SK-N-SH treated with all-trans-retinoic acid at 6 μM for 48 hours (cell line): ENCODE measurements around the gene TRABD2B.

ENCODE experiments used
- ATAC-seq: fragments of 200-7000 bp; cut with Tn5 transposase; 3 replicates; pipeline ENCODE4 v1.9.1; 2020; ENCODE audit warnings: mild to moderate bottlenecking, moderate library complexity
- ARNTL ChIP-seq: fragments of 450-650 bp; formaldehyde crosslinking; IDR thresholded peaks from 2 replicates; pipeline ENCODE4 v1.5.0; 2020; ENCODE audit warnings: low read depth, mild to moderate bottlenecking, moderate library complexity, borderline replicate concordance
- BACH2 ChIP-seq: fragments of 250-450 bp; sonication (Bioruptor Pico); IDR thresholded peaks from 2 replicates; pipeline ENCODE4 v1.9.0; 2021; ENCODE audit warnings: mild to moderate bottlenecking, borderline replicate concordance
- CSDC2 ChIP-seq: fragments of 250-450 bp; sonication (Bioruptor Pico); IDR thresholded peaks from 2 replicates; pipeline ENCODE4 v1.5.0; 2020; ENCODE audit warnings: mild to moderate bottlenecking, moderate library complexity
- GLIS3 ChIP-seq: fragments of 250-450 bp; sonication (Bioruptor Pico); IDR thresholded peaks from 2 replicates; pipeline ENCODE4 v1.5.0; 2020; ENCODE audit warnings: mild to moderate bottlenecking, moderate library complexity
- ISL1 ChIP-seq: fragments of 250-450 bp; sonication (Bioruptor Pico); IDR thresholded peaks from 2 replicates; pipeline ENCODE4 v2.1.2; 2022; ENCODE audit warnings: mild to moderate bottlenecking, moderate library complexity
- PATZ1 ChIP-seq: fragments of 250-450 bp; sonication (Bioruptor Pico); IDR thresholded peaks from 2 replicates; pipeline ENCODE4 v1.8.0; 2020; ENCODE audit warnings: mild to moderate bottlenecking, moderate library complexity, borderline replicate concordance
- POU6F1 ChIP-seq: fragments of 250-450 bp; sonication (Bioruptor Pico); IDR thresholded peaks from 2 replicates; pipeline ENCODE4 v1.8.0; 2021; ENCODE audit warnings: low read depth, mild to moderate bottlenecking, moderate library complexity, borderline replicate concordance
- PPARA ChIP-seq: fragments of 250-450 bp; sonication (Bioruptor Pico); IDR thresholded peaks from 2 replicates; pipeline ENCODE4 v1.5.0; 2020; ENCODE audit warnings: mild to moderate bottlenecking, borderline replicate concordance
- RARB ChIP-seq: fragments of 250-450 bp; sonication (Bioruptor Pico); IDR thresholded peaks from 2 replicates; pipeline ENCODE4 v1.8.0; 2021; ENCODE audit warnings: mild to moderate bottlenecking, moderate library complexity
- SNAI2 ChIP-seq: fragments of 250-450 bp; sonication (Bioruptor Pico); IDR thresholded peaks from 2 replicates; pipeline ENCODE4 v1.5.0; 2020; ENCODE audit warnings: mild to moderate bottlenecking, moderate library complexity
- TCF4 ChIP-seq: fragments of 250-450 bp; sonication (Bioruptor Pico); IDR thresholded peaks from 2 replicates; pipeline ENCODE4 v1.8.0; 2021; ENCODE audit warnings: mild to moderate bottlenecking, moderate library complexity, borderline replicate concordance
- TOX ChIP-seq: fragments of 250-450 bp; sonication (Bioruptor Pico); IDR thresholded peaks from 2 replicates; pipeline ENCODE4 v1.8.0; 2021; ENCODE audit warnings: mild to moderate bottlenecking, moderate library complexity, borderline replicate concordance
- TSHZ2 ChIP-seq: fragments of 250-450 bp; sonication (Bioruptor Pico); IDR thresholded peaks from 2 replicates; pipeline ENCODE4 v1.5.0; 2020; ENCODE audit warnings: mild to moderate bottlenecking, moderate library complexity
- ZC3H10 ChIP-seq: fragments of 250-450 bp; sonication (Bioruptor Pico); IDR thresholded peaks from 2 replicates; pipeline ENCODE4 v1.5.1; 2021; ENCODE audit warnings: mild to moderate bottlenecking, moderate library complexity
- ZFP3 ChIP-seq: fragments of 250-450 bp; sonication (Bioruptor Pico); IDR thresholded peaks from 2 replicates; pipeline ENCODE4 v1.5.0; 2020; ENCODE audit warnings: mild to moderate bottlenecking, moderate library complexity
- ZFP30 ChIP-seq: fragments of 450-650 bp; formaldehyde crosslinking; IDR thresholded peaks from 2 replicates; pipeline ENCODE4 v1.5.0; 2022; ENCODE audit warnings: mild to moderate bottlenecking, moderate library complexity
- ZNF565 ChIP-seq: fragments of 450-650 bp; formaldehyde crosslinking; conservative IDR thresholded peaks from 2 replicates; pipeline ENCODE4 v1.5.0; 2020; ENCODE audit warnings: low read depth, mild to moderate bottlenecking, moderate library complexity
- ZNF70 ChIP-seq: fragments of 450-650 bp; formaldehyde crosslinking; IDR thresholded peaks from 2 replicates; pipeline ENCODE4 v1.5.0; 2020; ENCODE audit warnings: mild to moderate bottlenecking, moderate library complexity
- ZNF8 ChIP-seq: fragments of 450-650 bp; formaldehyde crosslinking; IDR thresholded peaks from 2 replicates; pipeline ENCODE4 v1.5.0; 2020; ENCODE audit warnings: mild to moderate bottlenecking, moderate library complexity
- TF ChIP-seq, protein P1 (sequence below): fragments of 250-450 bp; sonication (Bioruptor Pico); IDR thresholded peaks from 2 replicates; pipeline ENCODE4 v1.5.1; 2020; ENCODE audit warnings: low read depth, mild to moderate bottlenecking, moderate library complexity
- TF ChIP-seq, protein P2 (sequence below): fragments of 250-450 bp; sonication (Bioruptor Pico); IDR thresholded peaks from 2 replicates; pipeline ENCODE4 v1.5.1; 2021; ENCODE audit warnings: mild to moderate bottlenecking, moderate library complexity

Gene TRABD2B

DNA sequence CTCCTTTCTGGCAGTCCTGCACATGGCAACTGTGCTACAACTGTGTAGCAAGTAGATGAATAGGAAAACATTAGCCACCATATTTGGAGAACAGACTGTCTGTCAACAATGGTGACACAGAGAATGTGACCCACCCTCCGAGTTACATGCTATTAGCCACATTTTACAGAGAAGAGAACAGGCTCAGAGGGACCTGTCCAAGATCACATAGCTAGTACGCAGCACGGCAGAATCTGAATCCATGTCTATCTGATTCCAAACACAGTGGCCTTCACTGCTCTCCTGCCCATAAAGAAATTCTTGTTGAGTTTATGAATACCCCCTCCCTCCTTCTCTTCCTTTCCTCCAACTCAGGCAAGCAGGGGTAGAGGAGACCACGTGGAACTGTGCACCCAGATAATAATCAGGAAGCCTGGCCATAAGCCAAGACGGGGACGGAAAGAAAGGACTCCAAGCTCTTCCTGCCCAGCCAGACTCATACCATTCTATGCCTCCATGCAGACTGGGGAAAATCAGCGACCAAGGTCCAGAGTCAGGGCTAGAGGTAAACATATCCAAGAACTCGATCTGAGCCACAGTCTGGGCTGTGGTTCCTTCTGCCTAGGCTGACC is 78.8 kb downstream of the TRABD2B start:
- no peak for ATAC-seq
- TF ChIP-seq ZFP30 (CRISPR knock-in tag): no peak
- no peak for TF ChIP-seq SNAI2 (CRISPR knock-in tag)
- TF ChIP-seq TCF4: no peak
- no peak for TF ChIP-seq ARNTL (CRISPR knock-in tag)
- TF ChIP-seq TSHZ2 (CRISPR knock-in tag): no peak
- TF ChIP-seq POU6F1 (CRISPR knock-in tag): no peak
- TF ChIP-seq PATZ1 (CRISPR knock-in tag): no peak
- TF ChIP-seq GLIS3 (CRISPR knock-in tag): no peak
- TF ChIP-seq, protein P1, sequence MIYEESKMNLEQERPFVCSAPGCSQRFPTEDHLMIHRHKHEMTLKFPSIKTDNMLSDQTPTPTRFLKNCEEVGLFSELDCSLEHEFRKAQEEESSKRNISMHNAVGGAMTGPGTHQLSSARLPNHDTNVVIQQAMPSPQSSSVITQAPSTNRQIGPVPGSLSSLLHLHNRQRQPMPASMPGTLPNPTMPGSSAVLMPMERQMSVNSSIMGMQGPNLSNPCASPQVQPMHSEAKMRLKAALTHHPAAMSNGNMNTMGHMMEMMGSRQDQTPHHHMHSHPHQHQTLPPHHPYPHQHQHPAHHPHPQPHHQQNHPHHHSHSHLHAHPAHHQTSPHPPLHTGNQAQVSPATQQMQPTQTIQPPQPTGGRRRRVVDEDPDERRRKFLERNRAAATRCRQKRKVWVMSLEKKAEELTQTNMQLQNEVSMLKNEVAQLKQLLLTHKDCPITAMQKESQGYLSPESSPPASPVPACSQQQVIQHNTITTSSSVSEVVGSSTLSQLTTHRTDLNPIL (CRISPR knock-in tag): no peak
- no peak for TF ChIP-seq RARB
- no peak for TF ChIP-seq ISL1
- no peak for TF ChIP-seq ZNF565 (CRISPR knock-in tag)
- TF ChIP-seq CSDC2 (CRISPR knock-in tag): no peak
- TF ChIP-seq ZNF8 (CRISPR knock-in tag): no peak
- no peak for TF ChIP-seq TOX (CRISPR knock-in tag)

DNA sequence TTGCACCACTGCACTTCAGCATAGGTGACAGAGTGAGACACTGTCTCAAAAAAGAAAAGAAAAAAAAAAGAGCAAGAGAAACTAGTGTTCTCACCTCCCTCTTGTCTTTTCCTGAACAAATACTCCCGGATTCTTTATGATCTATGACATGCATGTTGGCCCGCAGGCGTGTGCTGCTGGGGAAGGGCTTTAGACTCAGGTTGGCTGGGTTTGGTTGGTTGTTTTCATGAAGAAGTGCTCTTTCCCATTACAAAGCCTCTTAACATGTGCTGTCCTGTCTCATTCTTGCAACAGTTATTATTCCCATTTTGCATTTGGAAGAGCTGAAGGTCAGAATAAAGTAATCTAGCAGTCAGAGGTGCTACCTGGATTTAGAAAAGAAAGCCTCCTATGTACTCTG is 79.5 kb downstream of the TRABD2B start:
- no peak for TF ChIP-seq ZC3H10 (CRISPR knock-in tag)
- TF ChIP-seq ZNF565 (CRISPR knock-in tag): no peak
- no peak for TF ChIP-seq TCF4
- no peak for TF ChIP-seq BACH2 (CRISPR knock-in tag)
- TF ChIP-seq SNAI2 (CRISPR knock-in tag): no peak
- no peak for TF ChIP-seq ZFP3 (CRISPR knock-in tag)
- no peak for TF ChIP-seq ARNTL (CRISPR knock-in tag)
- no peak for TF ChIP-seq ZFP30 (CRISPR knock-in tag)
- TF ChIP-seq, protein P2, sequence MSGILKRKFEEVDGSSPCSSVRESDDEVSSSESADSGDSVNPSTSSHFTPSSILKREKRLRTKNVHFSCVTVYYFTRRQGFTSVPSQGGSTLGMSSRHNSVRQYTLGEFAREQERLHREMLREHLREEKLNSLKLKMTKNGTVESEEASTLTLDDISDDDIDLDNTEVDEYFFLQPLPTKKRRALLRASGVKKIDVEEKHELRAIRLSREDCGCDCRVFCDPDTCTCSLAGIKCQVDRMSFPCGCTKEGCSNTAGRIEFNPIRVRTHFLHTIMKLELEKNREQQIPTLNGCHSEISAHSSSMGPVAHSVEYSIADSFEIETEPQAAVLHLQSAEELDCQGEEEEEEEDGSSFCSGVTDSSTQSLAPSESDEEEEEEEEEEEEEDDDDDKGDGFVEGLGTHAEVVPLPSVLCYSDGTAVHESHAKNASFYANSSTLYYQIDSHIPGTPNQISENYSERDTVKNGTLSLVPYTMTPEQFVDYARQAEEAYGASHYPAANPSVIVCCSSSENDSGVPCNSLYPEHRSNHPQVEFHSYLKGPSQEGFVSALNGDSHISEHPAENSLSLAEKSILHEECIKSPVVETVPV (CRISPR knock-in tag): no peak
- TF ChIP-seq, protein P1 (CRISPR knock-in tag): no peak
- no peak for TF ChIP-seq PPARA (CRISPR knock-in tag)
- TF ChIP-seq ZNF70: no peak
- no peak for TF ChIP-seq PATZ1 (CRISPR knock-in tag)
- TF ChIP-seq, all 23 proteins: peak for 0
- ATAC-seq: no peak
